Left ventricle myocardium inferior (tissue), 1 donor: ENCODE measurements around the gene KCNJ5. TPM values are rescaled to one million over a fixed set of nuclear protein-coding genes. Genes with fewer than 3 reads are reported as not detected.

Experiments used
- DNase-seq: peaks from one replicate; pipeline ENCODE4 v3.0.0-alpha.2; 2020
- H3K27ac ChIP-seq: fragments of 200-600 bp; replicated peaks from 2 replicates; pipeline ENCODE4 v1.8.0; 2021
- H3K27me3 ChIP-seq: fragments of 200-600 bp; 2 replicates; pipeline ENCODE4 v1.8.0; 2021; ENCODE audit warnings: low read depth
- H3K36me3 ChIP-seq: fragments of 200-600 bp; 2 replicates; pipeline ENCODE4 v1.8.0; 2021
- H3K4me1 ChIP-seq: fragments of 200-600 bp; 2 replicates; pipeline ENCODE4 v1.8.0; 2021
- H3K4me3 ChIP-seq: fragments of 200-600 bp; 2 replicates; pipeline ENCODE4 v1.8.0; 2021; ENCODE audit warnings: mild to moderate bottlenecking, moderate library complexity
- H3K9me3 ChIP-seq: fragments of 200-600 bp; replicated peaks from 2 replicates; pipeline ENCODE4 v1.8.0; 2021
- CTCF ChIP-seq: fragments of 200-600 bp; IDR thresholded peaks from 2 replicates; pipeline ENCODE4 v1.8.0; 2021; ENCODE audit warnings: antibody characterized with exemption, mild to moderate bottlenecking, borderline replicate concordance
- intact Hi-C: fragments of 100-400 bp; cut with micrococcal nuclease; formaldehyde crosslinking; loops from one replicate; pipeline ENCODE4 v1.11.0; 2022
- total RNA-seq: library from RNA; stranded (reverse); fragmentation: NEBNext Ultra II Directional; extraction: Animal tissue kit (Norgen Biotek cat#: 25700); gene quantifications from one replicate; pipeline ENCODE4 v1.2.1, GENCODE V29; 2021
- donor health status: DM: no; HTN: yes; CAD: no; lungs with severe emphysema.

The KCNJ5 gene
- total RNA-seq, 1 donor from 2014 or later, result 5.4 TPM

GRCh38 chr11:128907585-128907984 is 16.4 kb downstream of the KCNJ5 start:
- Histone ChIP-seq H3K27ac (peak overlapping the region; percentile 36), H3K4me3 (no peak overlapping the region), H3K4me1 (peaks cover 43% of the 10 kb centered on the region), H3K27me3 (peaks cover 12% of the 10 kb centered on the region), H3K36me3 (no peaks in the 10 kb centered on the region), H3K9me3 (no peaks in the 10 kb centered on the region)
- no peak for TF ChIP-seq CTCF
- no peak for DNase-seq
- intact Hi-C loops, result no loop called here

- Histone ChIP-seq H3K27me3 (peaks cover 12% of the 10 kb centered on the region), H3K9me3 (no peaks in the 10 kb centered on the region), H3K4me1 (peaks cover 43% of the 10 kb centered on the region), H3K27ac (peak overlapping the region; percentile 36), H3K36me3 (no peaks in the 10 kb centered on the region), H3K4me3 (no peak overlapping the region)
- no peak for TF ChIP-seq CTCF
- intact Hi-C loops, result no loop called here
- peak; percentile 73 for DNase-seq
Observed at GRCh38 chr11:128908391-128909246, 17.5 kb downstream of the KCNJ5 start.

DNA sequence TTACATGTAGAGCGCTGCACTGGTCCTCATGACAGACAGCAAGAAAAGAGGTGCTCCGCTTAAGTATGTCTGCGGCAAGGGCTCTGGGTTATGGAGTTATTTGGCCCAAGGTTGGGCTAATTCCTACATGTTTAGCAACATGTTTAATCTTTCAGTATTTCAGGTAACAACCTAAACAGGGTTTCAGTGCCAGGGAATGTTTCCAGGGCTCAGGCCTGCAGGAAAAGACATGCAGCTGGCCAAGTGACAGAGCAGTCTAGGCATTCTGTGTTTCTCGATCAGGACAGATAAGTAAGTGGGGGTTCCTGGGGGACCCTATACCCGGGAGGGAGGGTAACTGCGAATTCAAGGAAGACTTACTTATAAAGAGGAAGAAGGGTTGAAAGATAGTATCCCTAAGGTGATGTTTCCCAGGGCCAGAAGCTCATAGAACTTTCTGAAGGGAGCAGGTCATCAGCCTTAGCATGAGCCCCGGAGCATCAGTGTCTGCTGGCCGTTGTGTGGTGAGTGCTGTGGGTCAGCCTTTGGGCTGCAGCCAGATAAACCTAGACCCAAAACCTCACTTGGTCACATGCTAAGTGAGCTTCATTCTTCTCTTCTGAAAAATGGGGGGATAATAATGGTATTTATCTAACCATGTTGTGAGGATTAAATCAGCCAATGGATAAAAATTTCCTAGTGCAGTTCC is 18.4 kb downstream of the KCNJ5 start:
- intact Hi-C loops, result no loop called here
- no peak for TF ChIP-seq CTCF
- Histone ChIP-seq H3K27ac (no peak overlapping the region), H3K9me3 (no peaks in the 10 kb centered on the region), H3K27me3 (peaks cover 12% of the 10 kb centered on the region), H3K4me3 (no peak overlapping the region), H3K4me1 (peaks cover 42% of the 10 kb centered on the region), H3K36me3 (no peaks in the 10 kb centered on the region)
- no peak for DNase-seq

- DNase-seq, result no peak
- Histone ChIP-seq H3K36me3 (no peaks in the 10 kb centered on the region), H3K9me3 (no peaks in the 10 kb centered on the region), H3K27me3 (peaks cover 12% of the 10 kb centered on the region), H3K4me3 (no peak overlapping the region), H3K4me1 (peaks cover 41% of the 10 kb centered on the region), H3K27ac (no peak overlapping the region)
- intact Hi-C loops, result no loop called here
- TF ChIP-seq CTCF, result no peak
Observed at GRCh38 chr11:128910576-128910975, 19.4 kb downstream of the KCNJ5 start.

DNA sequence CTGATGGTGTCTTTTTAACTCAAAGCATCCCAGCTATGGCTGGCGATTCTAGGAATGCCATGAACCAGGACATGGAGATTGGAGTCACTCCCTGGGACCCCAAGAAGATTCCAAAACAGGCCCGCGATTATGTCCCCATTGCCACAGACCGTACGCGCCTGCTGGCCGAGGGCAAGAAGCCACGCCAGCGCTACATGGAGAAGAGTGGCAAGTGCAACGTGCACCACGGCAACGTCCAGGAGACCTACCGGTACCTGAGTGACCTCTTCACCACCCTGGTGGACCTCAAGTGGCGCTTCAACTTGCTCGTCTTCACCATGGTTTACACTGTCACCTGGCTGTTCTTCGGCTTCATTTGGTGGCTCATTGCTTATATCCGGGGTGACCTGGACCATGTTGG is 20.1 kb downstream of the KCNJ5 start:
- DNase-seq, result no peak
- TF ChIP-seq CTCF, result no peak
- Histone ChIP-seq H3K36me3 (no peaks in the 10 kb centered on the region), H3K9me3 (no peaks in the 10 kb centered on the region), H3K4me1 (peaks cover 36% of the 10 kb centered on the region), H3K27ac (no peak overlapping the region), H3K4me3 (no peak overlapping the region), H3K27me3 (peaks cover 10% of the 10 kb centered on the region)
- intact Hi-C loops, result no loop called here
